CD14-positive monocyte (primary cell): ENCODE results near the gene PDE8A. TPM values are rescaled to one million over a fixed set of nuclear protein-coding genes. Genes with fewer than 3 reads are reported as not detected.
A peak's percentile ranks its signal among the peaks of the same experiment; 100 is the strongest.

ENCODE experiments used
- DNase-seq, 3 donors: peaks; one replicate each; pipeline ENCODE4 v3.0.0-alpha.2; 2011 to 2022
- H2AFZ ChIP-seq: 2 replicates; pipeline ENCODE4 v1.6.0; 2012; ENCODE audit warnings: mild to moderate bottlenecking, low read depth, low read length, inconsistent platforms; ENCODE audit not compliant: insufficient read depth, poor library complexity, severe bottlenecking
- H3K27ac ChIP-seq, 2 donors: 1 replicate in 1 of 2; 2 replicates in 1 of 2; pipeline ENCODE4 v1.5.1; 2012 to 2013; ENCODE audit warnings: low read length in 2 of 2, control low read depth in 1 of 2, inconsistent platforms in 1 of 2, low read depth in 1 of 2, mild to moderate bottlenecking in 1 of 2
- H3K27me3 ChIP-seq, 2 donors: one replicate each; pipeline versions ENCODE4 v1.6.0 to v1.6.1; 2011 to 2013; ENCODE audit warnings: low read length in 2 of 2; ENCODE audit not compliant: control insufficient read depth in 2 of 2, insufficient read depth in 2 of 2
- H3K36me3 ChIP-seq, 2 donors: replicated peaks in 1 of 2; 1 replicate in 1 of 2; 2 replicates in 1 of 2; pipeline versions ENCODE4 v1.5.1 to v1.6.1; 2012 to 2013; ENCODE audit warnings: low read length in 2 of 2, control low read depth in 1 of 2, inconsistent platforms in 1 of 2, mild to moderate bottlenecking in 1 of 2; ENCODE audit not compliant: insufficient read depth in 2 of 2, control insufficient read depth in 1 of 2
- H3K4me1 ChIP-seq, 2 donors: 1 replicate in 1 of 2; 2 replicates in 1 of 2; pipeline versions ENCODE4 v1.5.1 to v1.6.1; 2012 to 2013; ENCODE audit warnings: low read length in 2 of 2, control low read depth in 1 of 2, inconsistent platforms in 1 of 2, mild to moderate bottlenecking in 1 of 2, moderate library complexity in 1 of 2; ENCODE audit not compliant: insufficient read depth in 2 of 2, control insufficient read depth in 1 of 2
- H3K4me2 ChIP-seq: replicated peaks from 2 replicates; pipeline ENCODE3; 2012; ENCODE audit warnings: low read length, moderate library complexity, mild to moderate bottlenecking; ENCODE audit not compliant: poor library complexity, severe bottlenecking; ENCODE audit errors: extremely low read depth
- H3K4me3 ChIP-seq, 3 experiments: fragments of 200-600 bp in 1 of 3; sonication (generic) in 1 of 3; replicated peaks in 1 of 3; 1 replicate in 2 of 3; 2 replicates in 1 of 3; pipeline ENCODE4 v1.5.1; 2011 to 2013; ENCODE audit warnings: low read length in 3 of 3, mild to moderate bottlenecking in 3 of 3, control low read depth in 2 of 3, low read depth in 2 of 3, inconsistent platforms in 1 of 3, moderate library complexity in 1 of 3
- H3K79me2 ChIP-seq: 2 replicates; pipeline ENCODE4 v1.6.0; 2012; ENCODE audit warnings: mild to moderate bottlenecking, control low read depth, inconsistent platforms, low read length, moderate library complexity; ENCODE audit not compliant: insufficient read depth
- H3K9ac ChIP-seq: 2 replicates; pipeline ENCODE4 v1.6.0; 2017; ENCODE audit warnings: low read length, mild to moderate bottlenecking; ENCODE audit not compliant: insufficient read depth, poor library complexity, severe bottlenecking
- H3K9me3 ChIP-seq, 2 donors: replicated peaks in 1 of 2; 1 replicate in 1 of 2; 2 replicates in 1 of 2; pipeline versions ENCODE4 v1.5.1 to v1.6.1; 2012 to 2013; ENCODE audit warnings: low read length in 2 of 2, control low read depth in 1 of 2; ENCODE audit not compliant: control insufficient read depth in 1 of 2, insufficient read depth in 1 of 2
- H4K20me1 ChIP-seq: 2 replicates; pipeline ENCODE4 v1.6.0; 2012; ENCODE audit warnings: mild to moderate bottlenecking, low read length, control low read depth, moderate library complexity; ENCODE audit not compliant: insufficient read depth
- H3K27ac Mint-ChIP-seq, 7 donors: one replicate each; pipeline ENCODE4 v1.8.0; 2020; ENCODE audit warnings: mild to moderate bottlenecking in 7 of 7, mixed read lengths in 7 of 7, moderate library complexity in 6 of 7, inconsistent platforms in 2 of 7
- H3K27me3 Mint-ChIP-seq, 3 donors: one replicate each; pipeline ENCODE4 v1.8.0; 2021 to 2022; ENCODE audit warnings: low read depth in 3 of 3, mild to moderate bottlenecking in 3 of 3, mixed read lengths in 3 of 3, moderate library complexity in 3 of 3, inconsistent platforms in 1 of 3
- H3K36me3 Mint-ChIP-seq, 2 donors: one replicate each; pipeline ENCODE4 v1.8.0; 2020; ENCODE audit warnings: mixed read lengths in 2 of 2, inconsistent platforms in 1 of 2, mild to moderate bottlenecking in 1 of 2
- H3K4me1 Mint-ChIP-seq: one replicate; pipeline ENCODE4 v1.8.0; 2020; ENCODE audit warnings: mild to moderate bottlenecking, mixed read lengths
- H3K4me3 Mint-ChIP-seq, 2 donors: one replicate each; pipeline ENCODE4 v1.8.0; 2020; ENCODE audit warnings: mild to moderate bottlenecking in 2 of 2, mixed read lengths in 2 of 2, moderate library complexity in 1 of 2
- H3K9me3 Mint-ChIP-seq, 7 donors: one replicate each; pipeline ENCODE4 v1.8.0; 2020 to 2022; ENCODE audit warnings: mixed read lengths in 7 of 7, mild to moderate bottlenecking in 6 of 7, moderate library complexity in 6 of 7, inconsistent platforms in 2 of 7
- CTCF ChIP-seq: fragments of 200-600 bp; IDR thresholded peaks from one replicate; pipeline ENCODE4 v1.8.0; 2022; ENCODE audit warnings: antibody characterized with exemption, mild to moderate bottlenecking
- WGBS: methylation state at CpG from one replicate; pipeline ENCODE4 v1.1.5; 2013; ENCODE audit warnings: missing lambda C conversion rate; ENCODE audit not compliant: insufficient coverage; 5-methylcytosine and 5-hydroxymethylcytosine counted together
- intact Hi-C, 2 donors: fragments of 100-400 bp; cut with micrococcal nuclease; formaldehyde crosslinking; loops; one replicate each; pipeline versions ENCODE4 v1.15.0 to v1.15.1; 2023
- polyA plus RNA-seq, 3 donors: library from polyadenylated mRNA; depleted of rRNA in 1 of 3; unstranded in 2 of 3; stranded (reverse) in 1 of 3; fragments of 300-500 nt in 2 of 3; fragments of >200 nt in 1 of 3; fragmentation: Illumina TruSeq in 2 of 3; gene quantifications; 1 replicate in 2 of 3; 2 replicates in 1 of 3; pipeline ENCODE4 v1.2.3, GENCODE V29; 2012 to 2021

Gene PDE8A
- polyA plus RNA-seq, 3 donors, result 2.8 to 33.4 (median 4.9) TPM

GRCh38 chr15:85047271-85047948, 65.8 kb downstream of the PDE8A start:
- 7% methylated on average over 4 of the region's 7 CpGs for WGBS
- Histone ChIP-seq H2AFZ (no peak overlapping the region), H3K9ac (no peak overlapping the region), H3K36me3 (no peaks in the 10 kb centered on the region), H3K4me1 (no peaks in the 10 kb centered on the region), H4K20me1 (peaks cover 80% of the 10 kb centered on the region), H3K4me2 (no peak overlapping the region), H3K9me3 (no peaks in the 10 kb centered on the region), H3K4me3 (no peak overlapping the region), H3K27me3 (no peaks in the 10 kb centered on the region), H3K27ac (no peak overlapping the region), H3K79me2 (peaks cover 22% of the 10 kb centered on the region)
- no peaks in the 10 kb centered on the region for H3K27me3 Mint-ChIP-seq
- intact Hi-C loops, result loop anchor here in 1 of 2 donors (5.0 kb wide), 1 partner anchor 95 kb away; no protein-coding TSS in a partner anchor
- peaks cover 7% of the 10 kb centered on the region for H3K4me1 Mint-ChIP-seq
- H3K36me3 Mint-ChIP-seq, result no peaks in the 10 kb centered on the region
- no peak for DNase-seq
- H3K27ac Mint-ChIP-seq, result no peak overlapping the region
- TF ChIP-seq CTCF, result no peak
- H3K9me3 Mint-ChIP-seq, result peaks cover 0 to 2% (median 0%) of the 10 kb centered on the region in 7 donors
- H3K4me3 Mint-ChIP-seq, result no peak overlapping the region

GRCh38 chr15:85048430-85048829, 66.8 kb downstream of the PDE8A start:
- Mint-ChIP-seq H3K36me3 (no peaks in the 10 kb centered on the region), H3K9me3 (peaks cover 0 to 8% (median 2%) of the 10 kb centered on the region in 7 donors), H3K4me3 (no peak overlapping the region), H3K27ac (peak overlapping the region in 1 of 7 donors; percentile 10), H3K4me1 (peaks cover 8% of the 10 kb centered on the region), H3K27me3 (no peaks in the 10 kb centered on the region)
- Histone ChIP-seq H3K27ac (no peak overlapping the region), H4K20me1 (peaks cover 70% of the 10 kb centered on the region), H3K9ac (no peak overlapping the region), H3K4me3 (no peak overlapping the region), H3K27me3 (no peaks in the 10 kb centered on the region), H2AFZ (no peak overlapping the region), H3K4me2 (no peak overlapping the region), H3K9me3 (no peaks in the 10 kb centered on the region), H3K36me3 (no peaks in the 10 kb centered on the region), H3K79me2 (peaks cover 18% of the 10 kb centered on the region), H3K4me1 (no peaks in the 10 kb centered on the region)
- WGBS, result 100% methylated on average over 4 of the region's 6 CpGs
- intact Hi-C loops, result loop anchor here in 1 of 2 donors (5.0 kb wide), 1 partner anchor 96 kb away; no protein-coding TSS in a partner anchor
- no peak for TF ChIP-seq CTCF
- no peak for DNase-seq
